Esophagus squamous epithelium (tissue), 5 donors: Measurements from ENCODE around the gene CMTR1. TPM values are rescaled to one million over a fixed set of nuclear protein-coding genes. Genes with fewer than 3 reads are reported as not detected.

ENCODE experiments used
- DNase-seq: peaks from one replicate; lab custom pipeline; 2025; lab: John Stamatoyannopoulos, UW
- H3K27ac ChIP-seq, 4 donors: fragments of 200-600 bp; sonication (generic); one replicate each; pipeline ENCODE4 v1.5.1; 2016 to 2019; ENCODE audit warnings: mild to moderate bottlenecking in 1 of 4
- H3K27me3 ChIP-seq, 4 donors: fragments of 200-600 bp; sonication (generic); 1 replicate in 3 of 4; 2 replicates in 1 of 4; pipeline versions ENCODE4 v1.5.1 to v1.6.0; 2017 to 2021; ENCODE audit warnings: antibody characterized with exemption in 1 of 4
- H3K36me3 ChIP-seq, 3 donors: fragments of 200-600 bp; sonication (generic); one replicate each; pipeline ENCODE4 v1.5.1; 2016 to 2019
- H3K4me1 ChIP-seq, 3 donors: fragments of 200-600 bp; sonication (generic); one replicate each; pipeline ENCODE4 v1.5.1; 2017 to 2019
- H3K4me3 ChIP-seq, 4 donors: fragments of 200-600 bp; sonication (generic); 1 replicate in 3 of 4; 2 replicates in 1 of 4; pipeline ENCODE4 v1.5.1; 2016 to 2019; ENCODE audit warnings: mild to moderate bottlenecking in 2 of 4, moderate library complexity in 1 of 4
- H3K9me3 ChIP-seq, 3 donors: fragments of 200-600 bp; sonication (generic); one replicate each; pipeline ENCODE4 v1.5.1; 2016 to 2019
- POLR2A ChIP-seq, 4 donors: fragments of 450-650 bp; IDR thresholded peaks; one replicate each; pipeline ENCODE4 v1.6.1; 2017; ENCODE audit warnings: antibody characterized with exemption in 4 of 4, mild to moderate bottlenecking in 4 of 4, moderate library complexity in 3 of 4
- WGBS, 2 donors: methylation state at CpG; one replicate each; pipeline ENCODE4 v1.1.5; 2018; 5-methylcytosine and 5-hydroxymethylcytosine counted together
- intact Hi-C: fragments of 100-400 bp; cut with DNase I; formaldehyde crosslinking; loops from one replicate; pipeline ENCODE4 v1.15.0; 2022
- total RNA-seq, 4 donors: library from RNA; depleted of rRNA; stranded (reverse); fragments of >200 nt; gene quantifications; one replicate each; pipeline ENCODE4 v1.1.0, GENCODE V29; 2016
- TF ChIP-seq, protein P1 (sequence below), 6 experiments: fragments of 450-650 bp in 4 of 6; fragments of 200-600 bp in 2 of 6; sonication (generic) in 2 of 6; IDR thresholded peaks; one replicate each; pipeline ENCODE4 v1.5.1; 2016 to 2019; ENCODE audit warnings: antibody characterized with exemption in 6 of 6, mild to moderate bottlenecking in 4 of 6, moderate library complexity in 4 of 6
- donor health status: DM: yes; HTN: yes; CAD: no.

CMTR1 gene
- total RNA-seq, 4 donors from 2014 or later = 15.2 to 30.5 (median 20.5) TPM

DNA sequence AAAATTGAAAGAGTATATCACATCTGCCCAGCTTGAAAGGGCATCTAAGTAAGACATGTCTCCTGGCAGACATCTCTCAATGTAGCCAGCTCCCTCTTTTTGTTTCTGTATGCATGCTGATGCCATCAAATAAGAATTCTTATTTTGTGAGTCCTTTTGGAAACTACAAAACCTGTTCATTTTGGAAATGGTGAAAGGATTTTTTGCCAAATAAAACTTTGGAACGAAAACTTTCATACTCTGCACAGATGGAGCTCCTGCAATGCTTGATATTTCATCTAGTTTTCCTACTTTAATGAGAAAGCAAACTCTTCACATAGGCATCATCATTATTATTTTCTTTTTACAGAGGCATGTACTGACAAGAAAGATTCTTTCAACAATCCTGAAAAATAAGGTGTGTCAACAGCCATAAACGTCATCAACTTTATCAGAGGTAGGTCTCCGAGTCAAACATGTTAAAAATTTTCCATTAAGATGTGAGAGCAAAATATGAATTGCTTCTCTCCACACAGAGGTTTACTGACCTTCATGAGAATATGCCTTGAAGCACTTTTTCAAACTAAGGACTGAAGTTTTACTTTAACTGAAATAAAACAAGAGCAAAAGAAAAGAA lies 26.2 kb upstream of the CMTR1 start:
- DNase-seq = no peak
- intact Hi-C loops = no loop called here
- H3K4me3 ChIP-seq = no peak overlapping the region
- peaks cover 0 to 9% (median 5%) of the 10 kb centered on the region in 3 donors for H3K4me1 ChIP-seq
- H3K9me3 ChIP-seq = no peaks in the 10 kb centered on the region
- WGBS, 2 donors = 35 to 55% methylated on average over 3 of the region's 3 CpGs
- no peaks in the 10 kb centered on the region for H3K36me3 ChIP-seq
- no peaks in the 10 kb centered on the region for H3K27me3 ChIP-seq
- TF ChIP-seq, protein P1, sequence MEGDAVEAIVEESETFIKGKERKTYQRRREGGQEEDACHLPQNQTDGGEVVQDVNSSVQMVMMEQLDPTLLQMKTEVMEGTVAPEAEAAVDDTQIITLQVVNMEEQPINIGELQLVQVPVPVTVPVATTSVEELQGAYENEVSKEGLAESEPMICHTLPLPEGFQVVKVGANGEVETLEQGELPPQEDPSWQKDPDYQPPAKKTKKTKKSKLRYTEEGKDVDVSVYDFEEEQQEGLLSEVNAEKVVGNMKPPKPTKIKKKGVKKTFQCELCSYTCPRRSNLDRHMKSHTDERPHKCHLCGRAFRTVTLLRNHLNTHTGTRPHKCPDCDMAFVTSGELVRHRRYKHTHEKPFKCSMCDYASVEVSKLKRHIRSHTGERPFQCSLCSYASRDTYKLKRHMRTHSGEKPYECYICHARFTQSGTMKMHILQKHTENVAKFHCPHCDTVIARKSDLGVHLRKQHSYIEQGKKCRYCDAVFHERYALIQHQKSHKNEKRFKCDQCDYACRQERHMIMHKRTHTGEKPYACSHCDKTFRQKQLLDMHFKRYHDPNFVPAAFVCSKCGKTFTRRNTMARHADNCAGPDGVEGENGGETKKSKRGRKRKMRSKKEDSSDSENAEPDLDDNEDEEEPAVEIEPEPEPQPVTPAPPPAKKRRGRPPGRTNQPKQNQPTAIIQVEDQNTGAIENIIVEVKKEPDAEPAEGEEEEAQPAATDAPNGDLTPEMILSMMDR (IDR thresholded peaks at IDR 0.05) = no peak
- TF ChIP-seq POLR2A (IDR thresholded peaks at IDR 0.05) = no peak
- H3K27ac ChIP-seq = peak overlapping the region in 2 of 4 donors; percentile 52 to 78

DNA sequence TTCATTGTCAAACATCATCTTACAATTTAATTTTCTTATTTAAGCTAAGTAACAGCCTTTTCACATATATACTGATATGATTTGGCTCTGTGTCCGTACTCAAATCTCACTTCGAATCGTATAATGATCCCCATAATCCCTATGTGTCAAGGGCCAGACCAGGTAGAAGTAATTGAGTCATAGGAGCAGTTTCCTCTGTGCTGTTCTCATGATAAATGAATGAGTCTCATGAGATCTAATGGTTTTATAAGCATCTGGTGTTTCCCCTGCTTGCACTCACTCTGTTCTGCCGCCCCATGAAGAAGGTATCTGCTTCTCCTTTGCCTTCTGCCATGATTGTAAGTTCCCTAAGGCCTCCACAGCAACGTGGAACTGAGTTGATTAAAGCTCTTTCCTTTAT lies 25.1 kb upstream of the CMTR1 start:
- H3K9me3 ChIP-seq = no peaks in the 10 kb centered on the region
- TF ChIP-seq, protein P1 (IDR thresholded peaks at IDR 0.05) = no peak
- no peak for TF ChIP-seq POLR2A (IDR thresholded peaks at IDR 0.05)
- DNase-seq = no peak
- peaks cover 0 to 9% (median 5%) of the 10 kb centered on the region in 3 donors for H3K4me1 ChIP-seq
- no peak overlapping the region for H3K4me3 ChIP-seq
- 43 to 57% methylated on average over 5 of the region's 5 CpGs for WGBS, 2 donors
- peak overlapping the region in 1 of 4 donors; percentile 78 for H3K27ac ChIP-seq
- intact Hi-C loops = no loop called here
- no peaks in the 10 kb centered on the region for H3K36me3 ChIP-seq
- H3K27me3 ChIP-seq = no peaks in the 10 kb centered on the region

GRCh38 chr6:37409501-37409900 lies 23.5 kb upstream of the CMTR1 start:
- Histone ChIP-seq H3K36me3 (no peaks in the 10 kb centered on the region), H3K4me1 (peaks cover 0 to 9% (median 5%) of the 10 kb centered on the region in 3 donors), H3K9me3 (no peaks in the 10 kb centered on the region), H3K4me3 (no peak overlapping the region), H3K27me3 (no peaks in the 10 kb centered on the region), H3K27ac (no peak overlapping the region)
- intact Hi-C loops = no loop called here
- TF ChIP-seq POLR2A (IDR thresholded peaks at IDR 0.05) = no peak
- TF ChIP-seq, protein P1 (IDR thresholded peaks at IDR 0.05) = no peak
- 88 to 95% methylated on average over 1 of the region's 1 CpG for WGBS, 2 donors
- no peak for DNase-seq

- WGBS, 2 donors = 48 to 50% methylated on average over 2 of the region's 2 CpGs
- H3K36me3 ChIP-seq = no peaks in the 10 kb centered on the region
- H3K27ac ChIP-seq = no peak overlapping the region
- H3K27me3 ChIP-seq = no peaks in the 10 kb centered on the region
- no peak for DNase-seq
- TF ChIP-seq, protein P1 (IDR thresholded peaks at IDR 0.05) = no peak
- TF ChIP-seq POLR2A (IDR thresholded peaks at IDR 0.05) = no peak
- no peaks in the 10 kb centered on the region for H3K4me1 ChIP-seq
- intact Hi-C loops = no loop called here
- H3K9me3 ChIP-seq = no peaks in the 10 kb centered on the region
- no peak overlapping the region for H3K4me3 ChIP-seq
Measured at GRCh38 chr6:37417393-37417792, 15.6 kb upstream of the CMTR1 start.

GRCh38 chr6:37418722-37419121 lies 14.3 kb upstream of the CMTR1 start:
- no peak overlapping the region for H3K27ac ChIP-seq
- DNase-seq = no peak
- TF ChIP-seq POLR2A (IDR thresholded peaks at IDR 0.05) = no peak
- TF ChIP-seq, protein P1 (IDR thresholded peaks at IDR 0.05) = no peak
- no peaks in the 10 kb centered on the region for H3K9me3 ChIP-seq
- intact Hi-C loops = no loop called here
- H3K27me3 ChIP-seq = no peaks in the 10 kb centered on the region
- no peaks in the 10 kb centered on the region for H3K36me3 ChIP-seq
- no peak overlapping the region for H3K4me3 ChIP-seq
- WGBS, 2 donors = 55 to 68% methylated on average over 5 of the region's 5 CpGs
- no peaks in the 10 kb centered on the region for H3K4me1 ChIP-seq
